Left hindlimb (tissue), 1 donor: ENCODE measurements around the gene TRIM46.
"Not testable (repeated sequence)": the region's sequence is repeated elsewhere in the genome, so short reads cannot be mapped to it uniquely, and the experiment has no call there.

Experiments
- DNase-seq: peaks from one replicate; pipeline ENCODE4 v3.0.0-alpha.2; 2018

TRIM46 gene

DNA sequence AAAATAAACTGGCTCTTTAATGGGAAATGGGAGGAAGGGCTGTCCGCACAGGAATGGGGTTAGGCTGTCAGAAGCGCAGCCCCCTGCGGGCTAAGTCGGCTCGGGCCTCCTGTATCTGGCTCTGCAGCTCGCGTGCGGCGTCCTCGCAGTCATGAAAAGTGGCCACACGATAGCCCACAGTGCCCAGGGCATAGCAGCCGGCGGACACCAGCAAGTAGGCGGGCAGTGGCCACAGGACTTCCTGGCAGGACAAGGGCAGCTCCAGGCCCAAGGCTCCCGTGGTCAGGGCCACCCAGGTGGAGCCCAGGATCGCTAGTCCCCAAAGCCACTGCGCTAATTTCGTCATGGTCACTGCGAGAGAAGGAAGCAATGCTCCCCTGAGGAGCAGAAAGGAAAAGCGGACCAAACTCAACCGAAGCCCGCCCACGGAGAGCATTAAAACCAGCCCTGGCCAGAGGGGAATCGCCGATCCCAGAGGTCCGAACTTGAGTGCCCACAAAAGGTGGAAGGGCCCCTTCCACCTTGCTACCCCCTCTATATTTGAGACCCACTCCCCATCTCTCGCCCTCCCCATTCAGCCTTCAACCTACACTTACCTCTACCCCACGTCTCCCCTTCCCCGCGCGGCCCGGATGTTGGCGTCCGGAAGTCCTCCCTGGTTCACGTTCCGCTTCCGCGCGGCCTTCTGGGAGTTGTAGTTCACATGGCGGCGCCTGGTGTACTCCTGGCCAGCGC, 33.6 kb upstream of the TRIM46 start, which contains the start of gene DPM3:
TSS of gene DPM3 (minus strand) at position 637 of the 735 bp plus-strand sequence. CDS start at position 346, 291 bp downstream.
- DNase-seq = peak; percentile 90

DNA sequence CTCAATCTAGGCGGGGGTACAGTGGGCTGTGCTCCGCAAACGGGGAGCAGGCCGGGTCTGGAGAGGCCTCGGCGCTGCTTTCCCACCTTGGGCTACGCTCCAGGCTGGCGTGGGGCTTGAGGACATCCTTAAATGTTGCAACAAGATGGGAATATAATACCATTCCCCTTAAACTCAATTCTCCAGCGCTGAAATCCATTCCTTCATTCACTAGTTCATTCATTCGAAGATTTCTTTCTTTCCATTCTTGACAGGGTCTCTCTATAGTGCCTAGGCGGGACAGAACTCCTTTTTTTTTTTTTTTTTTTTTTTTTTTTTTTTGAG, 33.1 kb upstream of the TRIM46 start:
- no peak for DNase-seq

DNA sequence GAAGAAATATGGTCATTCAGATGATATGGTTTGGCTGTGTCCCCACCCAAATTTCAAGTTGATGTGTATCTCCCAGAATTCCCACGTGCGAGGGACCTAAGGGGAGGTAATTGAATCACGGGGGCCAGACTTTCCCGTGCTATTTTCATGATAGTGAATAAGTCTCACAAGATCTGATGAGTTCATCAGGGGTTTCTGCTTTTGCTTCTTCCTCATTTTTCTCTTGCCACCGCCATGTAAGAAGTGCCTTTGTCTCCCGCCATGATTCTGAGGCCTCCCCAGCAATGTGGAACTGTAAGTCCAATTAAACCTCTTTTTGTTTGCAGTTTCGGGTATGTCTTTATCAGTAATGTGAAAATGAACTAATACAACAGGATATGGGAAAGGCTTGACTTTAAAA, 31.9 kb upstream of the TRIM46 start:
- no peak for DNase-seq

DNA sequence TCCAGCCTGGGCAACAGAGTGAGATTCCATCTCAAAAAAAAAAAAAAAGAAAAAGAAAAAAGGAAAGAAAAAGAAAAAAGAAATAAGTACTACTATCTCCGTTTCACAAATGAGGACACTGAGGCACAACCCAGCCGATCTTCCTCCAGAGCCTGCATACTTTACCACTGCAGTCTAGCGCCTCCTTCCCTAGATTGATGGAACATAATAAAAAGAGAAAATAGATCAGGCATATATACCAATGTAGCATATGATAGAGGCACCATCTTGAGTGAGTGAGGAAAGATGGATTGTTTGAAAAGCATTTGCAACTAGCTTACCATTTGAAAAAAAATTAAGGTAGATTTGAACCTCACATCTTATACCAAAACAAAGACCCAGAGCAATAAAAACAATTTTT, 28.2 kb upstream of the TRIM46 start:
- DNase-seq = no peak

DNA sequence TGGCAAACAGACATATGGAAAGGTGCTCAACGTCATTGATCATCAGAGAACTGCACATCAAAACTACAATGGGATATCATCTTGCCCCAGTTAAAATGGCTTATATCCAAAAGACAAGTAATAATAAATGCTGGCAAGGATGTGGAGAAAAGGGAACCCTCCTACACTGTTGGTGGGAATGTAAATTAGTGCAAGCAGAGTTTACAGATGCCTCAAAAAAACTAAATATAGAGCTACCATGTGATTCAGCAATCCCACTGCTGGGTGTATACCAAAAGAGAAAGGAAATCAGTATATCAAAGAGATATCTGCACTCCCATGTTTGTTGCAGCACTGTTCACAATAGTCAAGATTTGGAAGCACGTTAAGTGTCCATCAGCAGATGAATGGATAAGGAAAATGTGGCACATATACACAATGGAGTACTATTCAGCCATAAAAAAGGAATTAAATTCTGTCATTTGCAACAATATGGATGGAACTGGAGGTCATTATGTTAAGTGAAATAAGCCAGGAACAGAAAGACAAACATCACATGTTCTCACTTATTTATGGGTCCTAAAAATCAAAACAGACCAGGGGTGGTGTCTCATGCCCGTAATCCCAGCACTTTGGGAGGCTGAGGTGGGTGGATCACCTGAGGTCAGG, 17.5 kb upstream of the TRIM46 start:
- DNase-seq = not testable (repeated sequence)

- no peak for DNase-seq
Observed at GRCh38 chr1:155158991-155159390, 14.7 kb upstream of the TRIM46 start.

DNA sequence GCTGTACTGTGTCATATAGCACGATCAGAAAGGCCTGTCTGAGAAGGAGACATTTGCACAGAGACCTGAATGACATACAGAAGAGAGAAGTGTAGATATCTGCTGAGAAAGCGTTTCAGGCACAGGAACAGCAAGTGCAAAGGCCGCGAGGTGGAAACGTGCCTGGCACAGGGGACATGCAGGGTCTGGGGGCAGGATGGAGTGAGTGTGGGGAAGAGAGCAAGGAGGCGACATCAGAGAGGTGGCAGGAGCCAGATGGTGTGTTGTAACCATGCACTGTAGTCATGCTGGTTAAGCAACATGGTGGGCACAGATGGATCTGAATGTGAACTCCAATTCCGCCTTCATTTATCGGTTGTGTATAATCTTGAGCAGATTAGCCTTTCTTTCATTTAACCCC, 13.5 kb upstream of the TRIM46 start:
- no peak for DNase-seq

- DNase-seq = not testable (repeated sequence)
Observed at GRCh38 chr1:155162631-155163030, 11.0 kb upstream of the TRIM46 start.

GRCh38 chr1:155163785-155164184, 9.9 kb upstream of the TRIM46 start:
- DNase-seq = not testable (repeated sequence)

DNA sequence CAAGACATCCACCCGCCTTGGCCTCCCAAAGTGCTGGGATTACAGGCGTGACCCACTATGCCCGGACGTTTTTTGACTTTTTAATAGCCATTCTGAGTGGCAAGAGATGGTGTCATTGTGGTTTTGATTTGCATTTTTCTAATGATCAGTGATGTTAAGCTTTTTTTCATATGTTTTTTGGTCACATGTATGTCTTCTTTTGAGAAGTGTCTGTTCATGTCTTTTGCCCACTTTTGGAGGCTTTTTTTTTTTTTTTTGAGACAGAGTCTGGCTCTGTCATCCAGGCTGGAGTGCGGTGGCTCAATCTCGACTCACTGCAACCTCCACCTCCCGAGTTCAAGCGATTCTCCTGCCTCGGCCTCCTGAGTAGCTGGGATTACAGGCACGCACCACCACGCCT, 9.0 kb upstream of the TRIM46 start:
- DNase-seq = not testable (repeated sequence)

- DNase-seq = peak; percentile 48
Observed at GRCh38 chr1:155166051-155166470, 7.6 kb upstream of the TRIM46 start.

- peak; percentile 67 for DNase-seq
Observed at GRCh38 chr1:155166471-155167165, 7.0 kb upstream of the TRIM46 start.

- DNase-seq = peak; percentile 81
Observed at GRCh38 chr1:155167166-155168104, 6.2 kb upstream of the TRIM46 start.

DNA sequence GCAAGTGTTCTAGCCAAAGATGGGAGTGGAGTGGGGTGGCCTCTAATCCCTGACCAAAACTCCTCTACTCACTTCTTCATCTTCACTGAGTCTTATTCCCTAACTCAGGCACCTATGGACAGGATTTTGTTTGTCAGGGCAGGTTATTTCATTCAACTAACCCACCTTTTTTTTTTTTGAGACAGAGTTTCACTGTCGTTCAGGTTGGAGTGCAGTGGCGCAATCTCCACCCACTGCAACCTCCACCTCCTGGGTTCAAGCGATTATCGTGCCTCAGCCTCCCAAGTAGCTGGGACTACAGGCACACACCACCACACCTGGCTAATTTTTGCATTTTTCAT, 5.6 kb upstream of the TRIM46 start:
- not testable (repeated sequence) for DNase-seq

GRCh38 chr1:155168456-155169210, 5.0 kb upstream of the TRIM46 start:
- no peak for DNase-seq

DNA sequence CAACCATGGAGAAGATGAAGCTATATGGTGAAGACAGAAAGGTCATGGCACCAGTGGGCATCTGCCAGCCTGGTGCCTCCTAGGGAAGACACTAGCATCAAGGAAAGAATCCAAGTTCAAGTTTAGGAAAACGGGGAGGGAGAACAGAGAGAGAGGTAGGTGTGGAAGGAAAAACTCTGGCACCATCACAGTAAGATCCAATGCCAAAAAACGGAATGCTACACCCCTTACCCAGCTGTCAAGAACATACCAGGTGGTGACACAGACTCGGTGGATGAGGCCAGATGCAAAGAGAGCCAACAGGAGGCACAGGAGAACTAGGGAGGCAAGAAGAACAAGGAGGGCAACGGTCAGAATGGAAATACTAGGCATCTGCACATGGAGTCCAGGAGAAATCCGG, 4.1 kb upstream of the TRIM46 start:
- no peak for DNase-seq

DNA sequence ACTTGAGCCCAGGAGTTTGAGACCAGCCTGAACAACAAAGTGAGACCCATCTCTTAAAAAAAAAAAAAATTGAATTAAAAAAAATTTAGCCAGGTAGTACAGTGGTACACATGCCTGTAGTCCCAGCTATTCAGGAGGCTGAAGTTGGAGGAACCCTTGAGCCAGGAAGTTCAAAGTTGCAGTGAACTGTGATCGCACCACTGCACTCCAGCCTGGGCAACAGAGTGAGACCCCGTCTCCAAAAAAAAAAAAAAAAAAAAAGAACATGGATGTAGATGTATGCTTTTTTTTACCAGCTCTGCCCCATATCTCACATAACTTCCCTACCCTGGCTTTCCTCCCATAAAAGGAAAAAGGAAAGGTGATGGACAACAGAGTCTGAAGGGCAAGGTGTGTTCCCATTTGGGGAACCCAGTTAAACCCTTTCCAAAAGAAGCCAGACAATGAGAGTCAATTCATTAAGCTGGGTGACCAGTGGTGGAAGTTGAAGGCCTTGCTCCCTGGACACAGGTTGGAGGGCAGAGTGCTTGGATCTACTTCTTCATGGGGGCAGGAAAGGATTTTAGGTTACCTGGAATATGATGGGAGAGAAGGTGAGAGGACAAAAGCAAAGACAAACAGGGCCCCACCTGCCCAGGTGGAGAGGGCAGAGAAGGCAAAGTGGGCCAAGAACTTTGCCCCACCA, 3.4 kb upstream of the TRIM46 start:
- no peak for DNase-seq

GRCh38 chr1:155170806-155171205, 2.8 kb upstream of the TRIM46 start:
- DNase-seq = no peak

- DNase-seq = no peak
Observed at GRCh38 chr1:155171836-155172731, 1.6 kb upstream of the TRIM46 start.

GRCh38 chr1:155172732-155173477, 744 bp upstream of the TRIM46 start, which contains the start of gene KRTCAP2:
Gene KRTCAP2, minus strand, starts transcription at chr1:155173304. Its CDS starts 80 bp downstream, at chr1:155173224.
- peak; percentile 96 for DNase-seq
